Measurements from ENCODE around the gene PTGES3.

DNA sequence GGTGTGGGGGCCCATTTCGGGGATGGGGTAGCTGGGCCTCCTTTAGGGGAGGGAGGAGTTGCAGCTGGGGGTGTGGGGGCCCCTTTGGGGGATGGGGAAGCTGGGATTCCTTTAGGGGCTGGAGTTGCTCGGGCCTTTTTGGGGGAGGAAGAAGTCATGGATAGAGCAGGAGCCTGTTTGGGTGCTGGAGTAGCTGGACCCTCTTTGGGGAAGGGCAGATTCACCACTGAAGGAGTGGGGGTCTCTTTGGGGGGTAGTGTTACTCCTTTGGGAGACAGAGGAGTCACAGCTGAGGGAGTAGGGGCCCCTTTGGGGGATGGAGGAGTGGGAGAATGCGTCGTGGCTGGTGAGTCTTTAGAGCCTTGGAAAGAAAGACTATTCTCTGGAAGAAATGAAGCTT lies 30.6 kb upstream of the PTGES3 start:
- TF ChIP-seq, protein P1, sequence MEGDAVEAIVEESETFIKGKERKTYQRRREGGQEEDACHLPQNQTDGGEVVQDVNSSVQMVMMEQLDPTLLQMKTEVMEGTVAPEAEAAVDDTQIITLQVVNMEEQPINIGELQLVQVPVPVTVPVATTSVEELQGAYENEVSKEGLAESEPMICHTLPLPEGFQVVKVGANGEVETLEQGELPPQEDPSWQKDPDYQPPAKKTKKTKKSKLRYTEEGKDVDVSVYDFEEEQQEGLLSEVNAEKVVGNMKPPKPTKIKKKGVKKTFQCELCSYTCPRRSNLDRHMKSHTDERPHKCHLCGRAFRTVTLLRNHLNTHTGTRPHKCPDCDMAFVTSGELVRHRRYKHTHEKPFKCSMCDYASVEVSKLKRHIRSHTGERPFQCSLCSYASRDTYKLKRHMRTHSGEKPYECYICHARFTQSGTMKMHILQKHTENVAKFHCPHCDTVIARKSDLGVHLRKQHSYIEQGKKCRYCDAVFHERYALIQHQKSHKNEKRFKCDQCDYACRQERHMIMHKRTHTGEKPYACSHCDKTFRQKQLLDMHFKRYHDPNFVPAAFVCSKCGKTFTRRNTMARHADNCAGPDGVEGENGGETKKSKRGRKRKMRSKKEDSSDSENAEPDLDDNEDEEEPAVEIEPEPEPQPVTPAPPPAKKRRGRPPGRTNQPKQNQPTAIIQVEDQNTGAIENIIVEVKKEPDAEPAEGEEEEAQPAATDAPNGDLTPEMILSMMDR (IDR thresholded peaks at IDR 0.05; ENCODE audit: poor library complexity), result no peak
- no peak for TF ChIP-seq EZH2 (IDR thresholded peaks at IDR 0.05; ENCODE audit: borderline replicate concordance)
- TF ChIP-seq EZH2phosphoT487 (IDR thresholded peaks at IDR 0.05; ENCODE audit: low read depth, severe bottlenecking, unreplicated experiment), result no peak
